Measurements from ENCODE around the gene TMEM187.

- TF ChIP-seq EZH2 (IDR thresholded peaks at IDR 0.05), result no peak
- TF ChIP-seq POLR2AphosphoS5 (IDR thresholded peaks at IDR 0.05; ENCODE audit: borderline replicate concordance, low read depth, low read length), result no peak
- no peak for TF ChIP-seq FOXP2 (optimal IDR thresholded peaks at IDR 0.05; ENCODE audit: control extremely low read depth, extremely low read length, insufficient read depth)
Observed at GRCh38 chrX:153984351-153985178, 12.0 kb downstream of the TMEM187 start.

All from SK-N-MC (cell line).